ENCODE measurements around the gene SH3PXD2A. TPM values are rescaled to one million over a fixed set of nuclear protein-coding genes. Genes with fewer than 3 reads are reported as not detected.

The SH3PXD2A gene
- total RNA-seq, 4 donors from 2014 or later = 35.0 to 54.8 (median 45.4) TPM

- 29 to 33% methylated on average over 11 of the region's 11 CpGs for WGBS, 2 donors
- no peak for TF ChIP-seq POLR2A (IDR thresholded peaks at IDR 0.05)
- DNase-seq (ENCODE audit: low spot score in 2 of 2) = no peak
- intact Hi-C loops (cut with DNase I; ENCODE audit: low total_unique reads) = no loop called here
- no peak overlapping the region for H3K4me3 ChIP-seq (ENCODE audit: low read depth, poor library complexity, severe bottlenecking)
Observed at GRCh38 chr10:103852189-103852711, 3.1 kb downstream of the SH3PXD2A start.

- WGBS, 2 donors = 59 to 77% methylated on average over 4 of the region's 4 CpGs
- intact Hi-C loops (cut with DNase I; ENCODE audit: low total_unique reads) = no loop called here
- TF ChIP-seq, protein P1, sequence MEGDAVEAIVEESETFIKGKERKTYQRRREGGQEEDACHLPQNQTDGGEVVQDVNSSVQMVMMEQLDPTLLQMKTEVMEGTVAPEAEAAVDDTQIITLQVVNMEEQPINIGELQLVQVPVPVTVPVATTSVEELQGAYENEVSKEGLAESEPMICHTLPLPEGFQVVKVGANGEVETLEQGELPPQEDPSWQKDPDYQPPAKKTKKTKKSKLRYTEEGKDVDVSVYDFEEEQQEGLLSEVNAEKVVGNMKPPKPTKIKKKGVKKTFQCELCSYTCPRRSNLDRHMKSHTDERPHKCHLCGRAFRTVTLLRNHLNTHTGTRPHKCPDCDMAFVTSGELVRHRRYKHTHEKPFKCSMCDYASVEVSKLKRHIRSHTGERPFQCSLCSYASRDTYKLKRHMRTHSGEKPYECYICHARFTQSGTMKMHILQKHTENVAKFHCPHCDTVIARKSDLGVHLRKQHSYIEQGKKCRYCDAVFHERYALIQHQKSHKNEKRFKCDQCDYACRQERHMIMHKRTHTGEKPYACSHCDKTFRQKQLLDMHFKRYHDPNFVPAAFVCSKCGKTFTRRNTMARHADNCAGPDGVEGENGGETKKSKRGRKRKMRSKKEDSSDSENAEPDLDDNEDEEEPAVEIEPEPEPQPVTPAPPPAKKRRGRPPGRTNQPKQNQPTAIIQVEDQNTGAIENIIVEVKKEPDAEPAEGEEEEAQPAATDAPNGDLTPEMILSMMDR (IDR thresholded peaks at IDR 0.05) = no peak
- no peak for TF ChIP-seq POLR2A (IDR thresholded peaks at IDR 0.05)
- no peak overlapping the region for H3K4me3 ChIP-seq (ENCODE audit: low read depth, poor library complexity, severe bottlenecking)
- no peak for DNase-seq (ENCODE audit: low spot score in 2 of 2)
Observed at GRCh38 chr10:103851261-103851660, 4.1 kb downstream of the SH3PXD2A start.

DNA sequence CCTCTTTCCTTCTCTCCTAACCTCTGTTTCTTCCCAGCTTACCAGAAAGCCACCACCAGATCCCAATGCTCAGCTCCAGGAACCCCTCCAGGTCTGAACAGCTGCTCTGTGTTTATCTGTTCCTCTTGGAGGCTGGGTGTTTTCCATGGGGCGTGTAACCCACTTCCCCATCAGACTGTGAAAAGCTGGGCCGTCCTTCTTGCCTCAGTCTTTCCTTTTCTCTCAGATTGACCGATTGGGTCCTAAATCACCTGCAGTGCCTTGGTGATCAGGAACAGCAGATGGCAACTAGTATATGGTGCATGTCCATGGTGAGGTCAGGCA lies 4.8 kb downstream of the SH3PXD2A start:
- TF ChIP-seq POLR2A (IDR thresholded peaks at IDR 0.05) = no peak
- TF ChIP-seq, protein P1 (IDR thresholded peaks at IDR 0.05) = no peak
- no peak overlapping the region for H3K4me3 ChIP-seq (ENCODE audit: low read depth, poor library complexity, severe bottlenecking)
- no peak for DNase-seq (ENCODE audit: low spot score in 2 of 2)
- WGBS, 2 donors = 47 to 58% methylated on average over 3 of the region's 3 CpGs
- intact Hi-C loops (cut with DNase I; ENCODE audit: low total_unique reads) = no loop called here

- TF ChIP-seq, protein P1 (IDR thresholded peaks at IDR 0.05) = no peak
- TF ChIP-seq POLR2A (IDR thresholded peaks at IDR 0.05) = no peak
- 24 to 29% methylated on average over 8 of the region's 8 CpGs for WGBS, 2 donors
- H3K4me3 ChIP-seq (ENCODE audit: low read depth, poor library complexity, severe bottlenecking) = no peak overlapping the region
- DNase-seq (ENCODE audit: low spot score in 2 of 2) = no peak
- intact Hi-C loops (cut with DNase I; ENCODE audit: low total_unique reads) = no loop called here
Observed at GRCh38 chr10:103849880-103850571, 5.3 kb downstream of the SH3PXD2A start.

- no peak overlapping the region for H3K4me3 ChIP-seq (ENCODE audit: low read depth, poor library complexity, severe bottlenecking)
- 72 to 74% methylated on average over 9 to 10 of the region's 10 CpGs for WGBS, 2 donors
- no peak for TF ChIP-seq POLR2A (IDR thresholded peaks at IDR 0.05)
- TF ChIP-seq, protein P1 (IDR thresholded peaks at IDR 0.05) = no peak
- DNase-seq (ENCODE audit: low spot score in 2 of 2) = no peak
- intact Hi-C loops (cut with DNase I; ENCODE audit: low total_unique reads) = no loop called here
Observed at GRCh38 chr10:103849212-103849877, 6.0 kb downstream of the SH3PXD2A start.

DNA sequence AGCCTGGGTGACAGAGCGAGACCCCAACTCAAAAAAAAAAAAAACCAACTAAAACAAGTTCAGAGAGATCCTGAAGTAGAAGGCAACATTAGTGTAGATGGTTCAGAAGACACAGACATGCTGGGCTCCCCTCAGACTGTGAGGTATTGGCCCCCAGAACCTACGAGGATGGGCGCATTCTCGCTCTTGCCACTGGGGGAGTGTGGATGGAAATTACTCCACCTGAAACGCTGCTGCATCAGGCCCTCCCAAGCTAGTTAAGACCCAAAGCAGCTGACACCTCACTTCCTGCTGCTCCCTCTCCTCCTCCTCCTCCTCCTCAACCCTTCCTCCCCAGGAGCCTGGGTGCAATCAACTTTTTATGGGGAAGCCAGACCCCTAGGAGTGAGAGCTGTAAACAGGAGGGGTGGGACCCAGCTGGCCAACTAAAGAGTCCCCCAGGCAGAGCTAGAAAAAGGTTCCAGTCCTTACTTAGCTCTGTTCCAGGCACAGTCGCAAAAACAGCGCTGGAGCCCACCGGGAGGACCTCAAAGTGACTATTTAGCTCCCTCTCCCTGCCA lies 7.4 kb downstream of the SH3PXD2A start:
- intact Hi-C loops (cut with DNase I; ENCODE audit: low total_unique reads) = no loop called here
- no peak for DNase-seq (ENCODE audit: low spot score in 2 of 2)
- no peak overlapping the region for H3K4me3 ChIP-seq (ENCODE audit: low read depth, poor library complexity, severe bottlenecking)
- WGBS, 2 donors = 69% methylated on average over 8 of the region's 8 CpGs
- TF ChIP-seq POLR2A (IDR thresholded peaks at IDR 0.05) = no peak
- TF ChIP-seq, protein P1 (IDR thresholded peaks at IDR 0.05) = no peak
